Thyroid gland (tissue), 4 donors: ENCODE measurements around the gene CECR2. TPM values are rescaled to one million over a fixed set of nuclear protein-coding genes. Genes with fewer than 3 reads are reported as not detected.

ENCODE experiments used
- DNase-seq, 2 donors: peaks; one replicate each; pipeline ENCODE4 v3.0.0-alpha.2; 2019
- H3K27ac ChIP-seq, 3 donors: fragments of 200-600 bp; sonication (generic); 1 replicate in 2 of 3; 2 replicates in 1 of 3; pipeline ENCODE4 v1.5.1; 2016 to 2019; ENCODE audit warnings: mild to moderate bottlenecking in 1 of 3, moderate library complexity in 1 of 3
- H3K27me3 ChIP-seq: fragments of 200-600 bp; sonication (generic); one replicate; pipeline ENCODE4 v1.5.1; 2019
- H3K36me3 ChIP-seq, 2 donors: fragments of 200-600 bp; sonication (generic); one replicate each; pipeline ENCODE4 v1.5.1; 2016 to 2019
- H3K4me1 ChIP-seq, 2 donors: fragments of 200-600 bp; sonication (generic); one replicate each; pipeline ENCODE4 v1.5.1; 2017 to 2019
- H3K4me3 ChIP-seq, 3 donors: fragments of 200-600 bp; sonication (generic); replicated peaks in 1 of 3; 1 replicate in 2 of 3; 2 replicates in 1 of 3; pipeline ENCODE4 v1.5.1; 2016; ENCODE audit warnings: mild to moderate bottlenecking in 1 of 3
- H3K9me3 ChIP-seq: fragments of 200-600 bp; sonication (generic); one replicate; pipeline ENCODE4 v1.5.1; 2017
- POLR2A ChIP-seq, 2 donors: fragments of 450-650 bp; IDR thresholded peaks; one replicate each; pipeline ENCODE4 v1.6.1; 2017; ENCODE audit warnings: antibody characterized with exemption in 2 of 2, mild to moderate bottlenecking in 2 of 2, moderate library complexity in 1 of 2
- WGBS, 2 donors: methylation state at CpG; one replicate each; pipeline ENCODE4 v1.1.5; 2017; 5-methylcytosine and 5-hydroxymethylcytosine counted together
- intact Hi-C: fragments of 100-400 bp; cut with DNase I; formaldehyde crosslinking; loops from one replicate; pipeline ENCODE4 v1.15.1; 2023
- total RNA-seq, 4 donors: library from RNA; depleted of rRNA; stranded (reverse); fragments of >200 nt; gene quantifications; one replicate each; pipeline ENCODE4 v1.2.3, GENCODE V29; 2016
- TF ChIP-seq, protein P1 (sequence below), 6 experiments: fragments of 200-600 bp in 3 of 6; fragments of 450-650 bp in 3 of 6; sonication (generic) in 3 of 6; IDR thresholded peaks; one replicate each; pipeline ENCODE4 v1.5.1; 2016 to 2019; ENCODE audit warnings: antibody characterized with exemption in 6 of 6, mild to moderate bottlenecking in 2 of 6, inconsistent platforms in 1 of 6, moderate library complexity in 1 of 6

CECR2 gene
- total RNA-seq: 1 to 10 TPM; 1.5 to 7.7 (median 2.1) TPM

DNA sequence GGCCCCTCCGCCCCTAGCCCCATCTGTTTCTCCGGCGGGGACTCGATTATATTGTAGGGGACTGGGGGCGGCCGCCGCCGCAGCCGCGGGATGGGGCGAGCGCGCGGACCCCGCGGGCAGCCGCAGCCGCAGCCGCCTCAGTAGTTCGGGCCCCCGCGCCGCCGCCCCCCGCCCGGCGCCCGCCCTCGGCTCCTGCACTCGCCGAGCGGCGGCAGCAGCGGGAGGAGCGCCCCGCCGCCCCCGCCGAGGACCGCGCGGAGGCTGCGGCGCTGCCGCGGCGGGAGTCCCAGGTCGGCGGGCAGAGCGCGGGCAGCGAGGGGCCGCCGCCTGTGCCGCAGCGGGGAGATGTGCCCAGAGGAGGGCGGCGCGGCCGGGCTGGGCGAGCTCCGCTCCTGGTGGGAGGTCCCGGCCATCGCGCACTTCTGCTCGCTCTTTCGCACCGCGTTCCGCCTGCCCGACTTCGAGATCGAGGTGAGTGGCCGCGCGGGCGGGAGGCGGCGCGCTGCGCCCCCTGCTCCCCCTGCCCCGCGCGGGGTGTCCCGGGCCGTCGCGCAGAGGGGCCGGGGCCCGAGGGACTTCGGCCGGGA is at the start of gene CECR2:
TSS of gene CECR2 (plus strand) at position 22 of the 587 bp plus-strand sequence. CDS start at position 346, 324 bp downstream.
- DNase-seq: peak; percentile 66 to 72
- H3K36me3 ChIP-seq: no peaks in the 10 kb centered on the region
- no peaks in the 10 kb centered on the region for H3K9me3 ChIP-seq
- TF ChIP-seq, protein P1, sequence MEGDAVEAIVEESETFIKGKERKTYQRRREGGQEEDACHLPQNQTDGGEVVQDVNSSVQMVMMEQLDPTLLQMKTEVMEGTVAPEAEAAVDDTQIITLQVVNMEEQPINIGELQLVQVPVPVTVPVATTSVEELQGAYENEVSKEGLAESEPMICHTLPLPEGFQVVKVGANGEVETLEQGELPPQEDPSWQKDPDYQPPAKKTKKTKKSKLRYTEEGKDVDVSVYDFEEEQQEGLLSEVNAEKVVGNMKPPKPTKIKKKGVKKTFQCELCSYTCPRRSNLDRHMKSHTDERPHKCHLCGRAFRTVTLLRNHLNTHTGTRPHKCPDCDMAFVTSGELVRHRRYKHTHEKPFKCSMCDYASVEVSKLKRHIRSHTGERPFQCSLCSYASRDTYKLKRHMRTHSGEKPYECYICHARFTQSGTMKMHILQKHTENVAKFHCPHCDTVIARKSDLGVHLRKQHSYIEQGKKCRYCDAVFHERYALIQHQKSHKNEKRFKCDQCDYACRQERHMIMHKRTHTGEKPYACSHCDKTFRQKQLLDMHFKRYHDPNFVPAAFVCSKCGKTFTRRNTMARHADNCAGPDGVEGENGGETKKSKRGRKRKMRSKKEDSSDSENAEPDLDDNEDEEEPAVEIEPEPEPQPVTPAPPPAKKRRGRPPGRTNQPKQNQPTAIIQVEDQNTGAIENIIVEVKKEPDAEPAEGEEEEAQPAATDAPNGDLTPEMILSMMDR (IDR thresholded peaks at IDR 0.05): no peak
- peak in 1 of 2 donors; percentile 35 for TF ChIP-seq POLR2A (IDR thresholded peaks at IDR 0.05)
- H3K27ac ChIP-seq: peak within 1 kb of the TSS; percentile 44 to 49 (median 46)
- intact Hi-C loops: no loop called here
- no peaks in the 10 kb centered on the region for H3K27me3 ChIP-seq
- WGBS, 2 donors: no CpG with 5 or more reads among the region's 92 CpGs
- peak within 1 kb of the TSS; percentile 29 to 48 (median 38) for H3K4me3 ChIP-seq
- H3K4me1 ChIP-seq: peaks cover 6 to 22% of the 10 kb centered on the region in 2 donors

DNA sequence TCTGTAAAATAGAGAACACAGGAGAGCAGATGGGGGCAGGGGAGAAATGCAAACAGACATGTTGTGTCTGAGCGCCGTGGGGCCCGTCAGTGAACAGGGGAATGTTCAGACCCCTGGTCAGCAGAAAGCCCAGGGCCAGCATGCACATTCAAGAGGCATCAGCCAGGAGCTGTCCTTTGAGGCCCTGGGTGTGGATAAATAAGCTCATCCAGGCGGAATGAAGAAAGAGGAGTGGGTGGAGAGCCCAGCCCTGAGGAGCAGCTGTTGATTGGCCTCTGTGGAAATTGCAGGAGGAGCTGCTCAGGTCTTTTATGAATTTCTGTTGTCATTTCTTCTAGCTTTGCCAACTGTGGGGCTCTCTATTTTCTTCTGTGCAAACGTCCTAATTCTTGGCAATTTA is 49.7 kb upstream of the CECR2 start:
- no peak for TF ChIP-seq POLR2A (IDR thresholded peaks at IDR 0.05)
- TF ChIP-seq, protein P1 (IDR thresholded peaks at IDR 0.05): no peak
- 9 to 20% methylated on average over 5 of the region's 5 CpGs for WGBS, 2 donors
- intact Hi-C loops: no loop called here

DNA sequence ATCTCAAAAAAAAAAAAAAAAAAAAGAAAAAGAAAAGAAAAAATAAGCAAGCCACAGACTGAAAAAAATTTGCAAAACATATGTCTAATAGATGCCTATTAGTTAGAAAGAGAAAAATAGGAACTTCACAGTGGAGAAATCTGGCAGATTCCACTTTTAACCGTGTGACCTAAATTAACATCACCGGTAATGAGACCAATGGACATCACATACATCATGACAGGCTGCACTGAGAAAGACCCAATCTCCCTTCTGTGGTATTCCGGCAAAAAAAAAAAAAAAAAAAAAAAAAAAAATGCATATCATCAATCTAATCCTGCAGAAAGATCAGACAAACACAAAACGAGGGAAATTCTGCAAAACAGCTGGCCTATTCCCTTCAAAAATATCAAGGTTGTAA is 46.7 kb upstream of the CECR2 start:
- 63 to 68% methylated on average over 4 of the region's 4 CpGs for WGBS, 2 donors
- TF ChIP-seq, protein P1 (IDR thresholded peaks at IDR 0.05): no peak
- no peak for TF ChIP-seq POLR2A (IDR thresholded peaks at IDR 0.05)
- Histone ChIP-seq H3K27ac (no peak overlapping the region), H3K27me3 (no peaks in the 10 kb centered on the region), H3K9me3 (no peaks in the 10 kb centered on the region), H3K4me3 (no peak overlapping the region), H3K36me3 (no peaks in the 10 kb centered on the region), H3K4me1 (peaks cover 8 to 15% of the 10 kb centered on the region in 2 donors)
- no peak for DNase-seq
- intact Hi-C loops: no loop called here

More for the DNA sequence above, 49.7 kb upstream of the CECR2 start:
- Histone ChIP-seq H3K36me3 (no peaks in the 10 kb centered on the region), H3K4me3 (no peak overlapping the region), H3K27ac (no peak overlapping the region), H3K27me3 (no peaks in the 10 kb centered on the region), H3K4me1 (peaks cover 8 to 21% of the 10 kb centered on the region in 2 donors), H3K9me3 (no peaks in the 10 kb centered on the region)
- DNase-seq: peak; percentile 15 to 31

DNA sequence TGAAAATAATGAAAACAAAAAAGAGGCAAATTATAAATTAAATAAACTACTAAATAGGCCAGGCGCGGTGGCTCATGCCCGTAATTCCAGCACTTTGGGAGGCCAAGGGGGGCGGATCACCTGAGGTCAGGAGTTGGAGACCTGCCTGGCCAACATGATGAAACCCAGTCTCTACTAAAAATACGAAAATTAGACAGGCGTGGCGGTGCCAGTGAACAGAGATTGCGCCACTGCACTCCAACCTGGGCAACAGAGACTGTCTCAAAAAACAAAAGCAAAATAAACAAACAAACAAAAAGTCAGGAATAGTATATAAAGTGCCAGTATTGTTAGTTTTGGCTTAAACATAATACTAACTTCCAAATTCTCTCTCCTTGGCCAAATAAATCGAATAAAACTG is 37.6 kb upstream of the CECR2 start:
- Histone ChIP-seq H3K4me3 (no peak overlapping the region), H3K9me3 (no peaks in the 10 kb centered on the region), H3K27ac (no peak overlapping the region), H3K27me3 (no peaks in the 10 kb centered on the region), H3K36me3 (no peaks in the 10 kb centered on the region), H3K4me1 (no peaks in the 10 kb centered on the region)
- DNase-seq: no peak
- intact Hi-C loops: no loop called here
- 93 to 94% methylated on average over 9 of the region's 9 CpGs for WGBS, 2 donors
- no peak for TF ChIP-seq POLR2A (IDR thresholded peaks at IDR 0.05)
- TF ChIP-seq, protein P1 (IDR thresholded peaks at IDR 0.05): no peak

DNA sequence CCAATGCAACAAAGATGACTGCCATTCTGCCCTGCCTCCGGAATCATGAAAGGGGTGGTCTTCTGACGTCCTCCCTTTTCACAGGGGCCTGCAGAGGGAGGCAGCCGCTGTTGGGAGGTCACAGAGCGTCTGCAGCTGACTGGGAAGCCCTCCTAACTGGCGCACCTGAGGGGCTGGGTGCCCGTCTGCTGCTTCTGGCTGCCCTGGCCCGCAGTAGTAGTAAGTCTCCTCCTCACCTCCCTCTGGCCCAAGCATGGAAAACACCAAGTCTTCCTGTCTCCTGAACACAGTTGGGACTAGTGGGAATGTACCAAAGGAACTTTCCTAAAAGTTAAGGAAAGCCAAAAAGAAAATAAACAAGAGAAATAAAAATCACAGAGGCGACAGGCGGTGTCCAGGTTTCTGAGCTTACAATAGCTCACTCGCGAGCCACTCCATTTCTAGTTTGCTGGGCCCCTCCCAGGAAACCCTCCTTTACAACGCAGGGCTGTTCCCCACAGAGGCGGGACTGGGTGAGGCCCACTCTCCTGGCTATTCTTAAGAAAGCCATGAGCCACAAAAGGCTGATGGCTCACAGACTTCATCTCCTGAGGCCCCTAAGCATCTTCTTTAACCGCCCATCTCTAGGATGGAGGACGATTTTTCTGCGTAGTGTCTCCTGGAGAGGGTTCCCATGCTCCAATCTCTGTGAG is 37.0 kb upstream of the CECR2 start:
- no peaks in the 10 kb centered on the region for H3K27me3 ChIP-seq
- intact Hi-C loops: no loop called here
- H3K9me3 ChIP-seq: no peaks in the 10 kb centered on the region
- TF ChIP-seq POLR2A (IDR thresholded peaks at IDR 0.05): no peak
- TF ChIP-seq, protein P1 (IDR thresholded peaks at IDR 0.05): no peak
- no peaks in the 10 kb centered on the region for H3K36me3 ChIP-seq
- no peak overlapping the region for H3K4me3 ChIP-seq
- WGBS, 2 donors: 83 to 84% methylated on average over 15 to 16 of the region's 16 CpGs
- no peak overlapping the region for H3K27ac ChIP-seq
- no peak for DNase-seq
- no peaks in the 10 kb centered on the region for H3K4me1 ChIP-seq
